ENCODE measurements around the gene ORC1.
"Not testable (repeated sequence)": the region's sequence is repeated elsewhere in the genome, so short reads cannot be mapped to it uniquely, and the experiment has no call there.

Gene ORC1

DNA sequence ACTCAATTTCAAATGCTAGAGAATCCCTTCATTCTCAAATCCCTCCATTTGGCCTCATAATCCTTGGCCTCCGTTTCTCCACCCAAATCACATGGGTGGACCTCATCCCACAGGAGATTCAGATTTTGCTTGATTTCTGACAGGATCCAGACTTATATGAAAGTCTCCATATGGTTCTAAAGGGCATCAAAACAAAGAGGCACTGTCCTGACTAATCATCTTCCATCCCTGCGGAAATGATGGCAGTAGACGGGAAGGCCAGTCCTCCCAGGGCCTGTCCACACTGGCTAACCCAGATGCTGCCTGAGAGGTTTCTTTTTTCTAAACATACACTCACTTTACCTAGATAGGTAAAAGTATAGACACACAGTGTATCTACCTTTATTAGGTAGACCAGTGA lies 18.8 kb downstream of the ORC1 start:
- DNase-seq (ENCODE audit: low spot score), result no peak

DNA sequence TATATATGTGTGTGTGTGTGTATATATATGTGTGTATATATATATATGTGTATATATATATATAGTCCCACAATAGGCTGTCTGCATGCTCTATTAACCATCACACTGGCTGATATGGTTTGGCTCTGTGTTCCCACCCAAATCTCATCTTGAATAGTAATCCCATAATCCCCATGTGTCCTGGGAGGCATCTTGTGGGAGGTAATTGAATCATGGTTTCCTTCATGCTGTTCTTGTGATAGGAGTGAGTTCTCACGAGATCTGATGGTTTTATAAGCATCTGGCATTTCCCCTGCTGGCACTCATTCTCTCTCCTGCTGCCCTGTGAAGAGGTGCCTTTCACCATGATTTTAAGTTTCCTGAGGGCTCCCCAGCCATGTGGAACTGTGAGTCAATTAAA lies 34.4 kb downstream of the ORC1 start:
- not testable (repeated sequence) for DNase-seq (ENCODE audit: low spot score)

DNA sequence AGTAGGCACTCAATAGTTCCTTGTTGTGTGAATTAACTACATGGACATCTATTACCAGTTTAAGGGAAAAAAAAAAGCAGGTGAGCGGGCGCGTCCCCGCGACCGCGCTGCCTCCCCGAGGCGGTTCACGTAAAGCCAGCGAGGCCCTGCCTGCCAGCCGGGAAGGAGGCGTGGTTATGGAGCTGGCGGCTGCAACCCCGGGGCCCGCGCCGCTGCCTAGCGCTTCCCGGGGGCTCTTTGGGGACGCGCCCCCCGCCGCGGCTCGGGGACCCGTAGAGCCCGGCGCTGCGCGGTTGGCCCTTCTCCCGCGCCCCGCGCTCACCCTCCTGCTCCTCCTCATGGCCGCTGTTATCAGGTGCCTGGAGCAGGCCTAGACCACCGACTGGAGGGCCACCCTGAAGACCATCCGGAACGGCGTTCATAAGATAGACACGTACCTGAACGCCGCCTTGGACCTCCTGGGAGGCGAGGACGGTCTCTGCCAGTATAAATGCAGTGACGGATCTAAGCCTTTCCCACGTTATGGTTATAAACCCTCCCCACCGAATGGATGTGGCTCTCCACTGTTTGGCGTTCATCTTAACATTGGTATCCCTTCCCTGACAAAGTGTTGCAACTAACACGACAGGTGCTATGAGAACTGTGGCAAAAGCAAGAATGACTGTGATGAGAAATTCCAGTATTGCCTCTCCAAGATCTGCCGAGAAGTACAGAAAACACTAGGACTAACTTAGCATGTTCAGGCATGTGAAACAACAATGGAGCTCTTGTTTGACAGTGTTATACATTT lies 35.6 kb downstream of the ORC1 start:
- no peak for DNase-seq (ENCODE audit: low spot score)

DNA sequence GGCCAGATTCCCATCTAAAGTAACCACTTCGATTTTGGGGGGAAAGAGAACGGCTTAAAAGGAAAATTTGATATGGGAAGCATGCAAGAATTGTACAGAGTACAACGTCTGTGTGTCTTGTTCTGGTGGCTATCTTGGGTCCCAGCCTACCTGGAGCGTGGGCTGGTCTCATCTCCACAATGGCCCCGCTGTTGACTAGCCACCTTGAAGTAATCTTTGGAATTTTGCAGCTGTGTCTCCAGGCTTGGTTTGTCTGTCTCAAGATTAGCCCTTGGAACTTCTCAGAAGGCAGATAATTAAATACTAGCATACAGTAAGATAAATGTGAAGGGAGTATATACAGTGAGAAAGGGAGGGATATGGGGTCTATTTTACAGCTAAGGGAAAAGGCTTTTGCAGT lies 37.0 kb downstream of the ORC1 start:
- no peak for DNase-seq (ENCODE audit: low spot score)

DNA sequence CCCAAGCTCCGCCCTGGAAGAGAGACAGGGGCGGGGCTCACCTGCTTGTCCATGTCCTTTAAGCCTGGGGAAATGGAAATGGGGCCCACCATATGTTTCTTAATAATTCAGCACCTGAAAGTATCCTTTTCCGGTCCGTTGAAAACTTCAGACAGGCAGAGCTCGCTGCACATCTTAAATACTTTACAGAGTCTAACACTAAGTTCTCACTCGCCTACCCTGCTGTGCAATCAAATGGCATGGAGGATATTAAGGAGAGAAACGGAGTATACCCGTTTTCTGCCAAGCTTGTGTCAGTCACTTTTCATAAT lies 37.8 kb downstream of the ORC1 start:
- DNase-seq (ENCODE audit: low spot score), result no peak

DNA sequence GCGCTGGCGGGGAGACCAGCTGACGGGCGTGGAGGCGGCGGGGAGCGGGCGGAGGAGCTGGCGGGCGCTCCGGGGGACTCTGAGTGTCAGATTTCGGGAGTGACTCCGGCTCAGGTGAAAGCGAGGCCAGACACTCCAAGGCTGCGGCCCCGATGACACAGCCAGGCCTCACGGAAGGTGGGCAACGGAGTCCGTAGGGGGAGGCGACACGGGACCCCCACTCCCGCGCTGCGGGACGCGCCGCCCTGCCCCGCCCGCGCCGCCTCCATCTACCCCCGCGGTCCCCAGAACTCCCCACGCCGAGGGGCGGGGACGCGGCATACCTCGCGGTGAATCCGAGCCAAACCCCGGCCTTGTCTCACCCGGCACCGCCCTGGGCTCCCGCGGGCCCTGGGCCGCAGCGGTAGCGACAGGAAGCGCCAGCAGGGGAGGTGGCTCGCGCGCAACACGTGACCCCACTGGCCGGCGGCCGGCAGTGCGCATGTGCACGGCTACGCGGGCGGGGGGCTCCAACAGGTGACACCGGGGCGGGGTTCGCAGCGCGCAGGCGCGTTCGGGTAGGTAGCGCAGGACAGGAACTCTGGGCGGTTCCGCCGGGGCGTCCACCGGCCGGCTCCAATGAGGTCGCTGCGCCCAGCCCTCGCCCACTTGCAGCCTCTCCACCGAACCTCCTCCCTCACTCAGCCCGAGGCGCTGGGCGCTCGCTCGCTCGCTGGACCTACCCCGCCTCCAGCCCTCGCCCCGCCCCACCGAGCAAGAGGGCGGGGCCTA lies 38.3 kb downstream of the ORC1 start, which contains the start of gene CC2D1B:
Gene CC2D1B, minus strand, starts transcription at position 460 of the 771 bp plus-strand sequence. CDS start 1,585 bp downstream, outside the sequence.
- DNase-seq (ENCODE audit: low spot score), result peak; percentile 92

DNA sequence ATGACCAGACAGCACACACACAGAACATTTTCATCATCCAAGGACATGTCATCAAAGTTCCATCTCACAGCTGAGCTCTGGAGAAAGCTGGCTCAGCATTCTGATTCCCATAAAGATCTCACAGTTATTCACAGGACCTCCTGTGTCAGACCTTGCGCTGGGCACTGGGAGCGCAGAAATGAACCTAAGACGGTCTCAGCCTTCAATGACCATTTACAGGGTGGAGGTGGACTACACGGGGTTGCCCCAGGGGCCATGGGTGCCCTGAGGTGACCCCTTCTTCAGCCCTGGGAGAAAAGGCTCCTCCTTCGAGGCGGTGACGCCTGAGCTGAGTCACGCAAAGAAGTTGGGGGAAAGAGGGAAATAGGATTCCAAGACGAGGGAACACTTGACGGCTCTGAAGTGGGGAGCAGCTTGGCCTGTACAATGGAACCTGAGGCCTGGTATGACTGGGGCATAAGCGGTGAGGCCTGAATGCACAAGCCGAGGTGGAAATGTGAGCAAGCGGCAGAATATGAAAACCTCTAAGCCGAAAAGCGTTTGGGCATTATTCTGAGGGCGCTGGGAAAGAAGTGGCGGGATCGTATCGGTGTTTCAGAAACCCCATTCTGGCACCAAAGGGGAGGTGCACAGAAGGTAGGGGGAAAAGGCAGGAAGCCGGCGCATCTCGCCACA lies 39.0 kb downstream of the ORC1 start:
- DNase-seq (ENCODE audit: low spot score), result peak; percentile 52

DNA sequence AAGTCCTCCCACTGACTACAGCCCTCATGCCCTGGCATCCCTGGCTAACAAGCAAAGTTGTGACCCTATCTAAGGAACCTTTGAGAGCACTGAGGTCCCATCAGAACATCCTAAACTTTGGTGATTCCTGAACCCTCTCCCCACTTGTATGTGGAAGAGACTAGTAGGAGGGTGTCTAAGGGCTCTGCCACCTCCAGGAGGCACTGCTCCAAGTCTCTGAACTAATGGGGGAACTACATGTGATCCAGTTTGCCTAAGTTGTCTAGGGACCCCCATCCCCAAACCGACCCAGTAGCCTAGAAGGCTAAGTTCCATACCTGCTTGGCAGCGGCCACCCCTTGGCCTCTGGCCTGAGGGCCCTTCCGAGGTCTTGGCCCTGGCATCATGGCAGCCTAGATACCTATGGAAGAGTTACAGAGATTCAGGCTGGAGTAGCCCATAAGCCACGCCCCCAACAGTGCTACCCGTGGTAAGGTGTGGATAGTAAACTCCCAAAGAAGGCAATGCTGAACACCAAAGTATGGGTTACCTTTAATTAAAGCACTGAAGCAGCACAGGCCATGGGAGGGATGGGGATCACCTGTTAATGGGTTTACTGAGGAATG lies 39.9 kb downstream of the ORC1 start:
- no peak for DNase-seq (ENCODE audit: low spot score)

DNA sequence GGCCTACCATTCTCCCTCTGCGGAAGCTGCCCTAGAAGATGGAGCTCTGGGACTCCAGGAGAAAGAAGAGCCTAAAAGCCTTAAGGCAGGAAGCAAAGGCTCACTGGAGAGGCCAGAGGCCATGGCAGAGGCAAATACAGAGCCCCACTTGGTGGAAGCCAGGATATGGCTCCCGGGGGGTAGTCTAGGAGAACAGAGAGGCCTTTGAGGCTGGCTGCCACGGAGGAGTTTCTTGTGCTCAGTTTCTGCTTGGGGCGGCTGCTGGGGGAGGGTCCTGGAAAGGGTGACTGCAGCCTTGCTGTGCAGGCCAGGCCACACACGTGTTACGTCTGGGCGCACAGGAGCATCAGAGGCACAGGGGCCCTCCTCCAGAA lies 43.6 kb downstream of the ORC1 start:
- no peak for DNase-seq (ENCODE audit: low spot score)

DNA sequence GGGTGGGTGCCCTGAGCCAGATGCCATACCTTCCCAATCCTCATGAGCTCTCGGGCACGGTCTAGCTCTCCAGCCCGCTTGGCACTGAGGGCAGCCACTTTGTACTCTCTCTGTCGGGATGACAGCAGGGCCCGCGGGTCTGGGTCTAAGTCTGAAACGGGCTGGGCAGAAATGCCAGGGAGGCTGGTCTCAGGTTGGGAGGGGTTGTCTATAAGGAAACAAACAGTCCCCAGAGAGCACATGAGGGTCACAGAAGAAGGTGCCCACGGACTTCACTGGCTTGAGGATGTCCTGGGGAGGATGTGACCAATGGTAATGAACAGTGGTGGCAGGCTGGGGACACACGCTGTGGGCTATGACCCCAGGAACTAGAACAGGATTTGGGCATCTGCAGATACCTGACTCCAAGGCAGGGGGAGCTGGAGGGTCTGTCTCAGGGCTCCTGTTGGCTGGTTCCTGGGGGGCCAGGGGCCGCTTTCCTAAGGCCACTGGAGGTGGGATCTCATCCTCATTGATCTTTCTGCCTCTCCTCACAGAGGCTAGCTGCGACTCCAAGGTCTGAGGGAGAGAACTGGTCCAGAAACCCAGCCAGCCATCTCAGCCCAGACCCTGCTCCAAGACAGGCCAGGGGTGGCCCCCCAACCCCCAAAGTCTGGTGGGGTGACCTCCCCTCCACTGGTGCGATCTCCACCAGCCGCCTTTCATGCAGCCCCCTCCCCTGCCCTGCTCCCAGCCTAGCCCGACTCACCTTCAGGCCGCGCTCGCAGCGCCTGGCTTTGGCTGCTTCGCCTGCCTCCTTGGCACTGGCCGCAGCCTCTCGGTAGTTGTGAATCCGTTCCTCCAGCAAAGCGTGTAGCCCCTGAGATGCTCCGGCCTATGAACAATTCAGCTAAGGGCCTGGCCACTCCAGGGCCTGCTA lies 44.3 kb downstream of the ORC1 start:
- no peak for DNase-seq (ENCODE audit: low spot score)

DNA sequence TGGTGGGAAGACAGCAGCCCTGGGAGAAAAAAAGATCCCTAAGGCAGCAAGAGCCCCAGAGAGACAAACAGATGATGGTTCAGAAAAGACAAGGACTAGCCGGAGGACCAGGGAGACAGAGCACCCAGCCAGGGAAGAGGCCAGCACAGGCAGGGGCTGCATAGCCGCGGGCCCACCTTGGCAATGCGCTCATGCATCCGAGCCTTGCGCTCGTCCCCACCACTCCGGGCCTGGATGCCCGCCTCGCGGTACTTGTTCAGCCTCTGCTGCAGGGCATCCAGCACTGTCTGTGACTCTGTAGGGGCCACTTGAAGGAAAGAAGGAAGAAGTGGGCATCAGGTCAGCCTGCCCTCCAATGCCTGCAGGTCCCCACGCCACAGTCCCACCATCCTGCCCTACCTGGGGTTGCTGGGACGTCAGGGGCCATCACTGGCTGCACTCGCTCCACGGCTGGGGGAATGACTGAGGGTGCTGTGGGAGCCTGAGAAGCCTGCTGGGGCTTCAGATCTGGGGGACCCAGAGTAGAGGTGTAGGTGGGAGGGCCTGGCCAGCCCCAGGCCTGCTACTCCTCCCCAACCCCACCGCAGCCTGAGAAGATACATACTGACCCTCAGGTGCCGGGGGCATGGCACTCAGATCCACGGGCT lies 45.2 kb downstream of the ORC1 start:
- no peak for DNase-seq (ENCODE audit: low spot score)

DNA sequence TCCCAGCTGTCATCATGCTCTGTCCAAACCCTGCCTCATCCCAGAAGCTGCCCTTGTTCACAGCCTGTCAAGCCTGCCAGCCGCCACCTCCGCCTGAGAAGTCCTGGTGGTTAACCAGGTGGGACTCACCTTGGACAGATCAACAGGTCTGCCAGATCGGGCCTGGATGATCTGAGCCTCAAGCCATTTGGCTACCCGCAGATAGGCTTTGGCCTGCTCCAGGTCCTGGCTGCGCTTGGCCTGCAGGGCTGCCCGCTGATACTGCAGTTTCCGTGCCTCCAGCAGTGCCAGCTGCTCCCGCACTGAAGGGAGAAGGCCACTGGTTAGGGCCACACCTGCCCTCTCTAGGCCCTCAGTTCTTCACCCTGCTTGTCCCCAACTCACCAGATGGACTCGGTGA lies 46.8 kb downstream of the ORC1 start:
- no peak for DNase-seq (ENCODE audit: low spot score)

DNA sequence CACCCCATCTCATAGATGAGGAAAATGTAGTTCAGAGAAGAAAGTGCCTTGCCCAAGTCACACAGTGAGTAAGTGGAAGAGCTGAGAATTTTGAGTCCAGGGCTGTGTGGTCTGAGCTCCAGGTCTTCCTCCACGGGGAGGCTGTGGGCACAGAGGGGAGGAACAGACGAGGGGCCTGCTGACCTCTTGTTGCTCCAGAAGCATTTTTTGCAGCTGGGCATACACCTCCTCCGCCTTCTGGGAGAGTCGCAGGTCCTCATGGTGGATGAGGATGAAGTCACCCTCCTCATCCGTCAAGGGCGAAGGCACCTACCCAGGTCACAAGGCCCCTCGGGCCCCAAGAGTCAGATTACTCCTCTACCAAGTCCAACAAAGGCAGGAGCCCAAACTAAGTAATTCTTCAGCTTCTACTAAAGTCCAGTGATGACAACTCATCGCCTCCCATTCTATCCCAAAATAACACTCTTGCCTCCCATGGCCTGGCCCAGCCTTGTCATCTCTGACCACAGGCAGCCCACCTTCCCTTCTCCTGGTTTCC lies 47.3 kb downstream of the ORC1 start:
- DNase-seq (ENCODE audit: low spot score), result no peak

DNA sequence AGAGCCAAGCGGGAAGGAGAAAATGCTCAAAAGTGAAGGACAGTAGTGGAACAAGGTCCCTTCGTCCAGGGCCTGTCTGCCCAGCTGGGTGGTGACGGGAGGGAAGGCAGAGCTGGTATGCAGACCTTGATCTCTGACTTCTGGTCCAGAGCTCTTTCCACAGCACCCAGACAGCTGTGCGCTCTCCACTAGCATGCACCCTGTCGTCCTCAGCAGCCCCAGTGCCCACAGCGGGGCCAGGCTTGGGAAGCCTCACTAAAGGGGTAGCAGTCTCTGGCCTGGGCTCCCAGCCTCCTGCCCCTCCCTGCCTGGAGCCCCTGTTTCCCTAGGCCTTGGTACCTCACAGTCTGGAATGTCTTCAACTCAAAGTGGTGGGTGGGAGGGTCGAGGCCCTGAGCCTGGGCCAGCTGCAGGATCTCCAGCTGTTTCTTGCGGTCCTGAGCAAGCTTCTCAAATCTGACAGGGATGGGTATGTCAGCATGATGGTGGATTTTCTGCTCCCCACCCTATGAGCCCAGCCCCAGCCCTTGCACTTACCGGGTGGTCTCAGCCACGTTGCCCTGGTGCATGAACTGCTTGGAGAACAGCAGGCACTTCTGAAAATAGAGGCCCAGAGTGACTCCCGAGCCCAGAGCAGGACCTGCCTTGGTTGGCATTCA lies 48.2 kb downstream of the ORC1 start:
- no peak for DNase-seq (ENCODE audit: low spot score)

DNA sequence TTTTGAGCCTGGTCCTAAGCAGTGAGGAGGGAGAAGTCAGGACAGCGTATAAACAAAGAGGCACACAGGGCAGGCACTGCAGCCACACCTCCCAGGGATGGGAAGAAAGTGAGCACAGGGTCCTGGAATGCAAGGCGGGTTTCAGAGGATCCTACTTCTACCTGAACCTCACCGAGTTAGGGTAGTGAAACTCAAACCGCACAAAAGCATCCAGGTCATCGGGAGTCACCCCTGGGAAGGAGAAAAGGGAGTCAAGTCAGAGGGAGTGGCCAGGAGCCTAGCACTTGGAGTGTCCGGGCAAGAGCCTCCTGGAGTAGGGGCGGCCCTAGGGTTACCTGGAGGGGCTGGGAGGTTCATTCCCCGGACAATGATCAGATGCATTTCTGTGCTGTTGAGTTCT lies 48.8 kb downstream of the ORC1 start:
- DNase-seq (ENCODE audit: low spot score), result no peak

DNA sequence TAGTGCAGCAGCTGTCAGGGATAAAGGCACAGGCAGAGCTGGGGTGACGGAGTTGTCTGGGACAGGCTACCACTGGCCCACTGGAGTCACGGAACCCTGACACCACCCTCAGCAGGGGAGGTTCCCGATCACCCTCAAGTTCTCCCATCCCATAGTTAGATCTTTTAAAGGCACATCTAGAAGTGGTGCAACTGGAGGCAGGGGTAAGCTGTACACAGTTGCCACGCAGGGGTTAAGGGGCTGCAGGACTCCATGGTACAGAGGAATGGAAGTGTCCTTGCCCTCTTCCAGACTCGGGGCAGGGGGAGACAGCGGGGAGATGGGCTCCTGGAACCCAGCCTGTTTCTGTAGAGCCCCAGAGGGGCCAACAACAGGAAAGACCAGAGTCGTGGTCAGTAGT lies 51.5 kb downstream of the ORC1 start:
- DNase-seq (ENCODE audit: low spot score), result no peak

DNA sequence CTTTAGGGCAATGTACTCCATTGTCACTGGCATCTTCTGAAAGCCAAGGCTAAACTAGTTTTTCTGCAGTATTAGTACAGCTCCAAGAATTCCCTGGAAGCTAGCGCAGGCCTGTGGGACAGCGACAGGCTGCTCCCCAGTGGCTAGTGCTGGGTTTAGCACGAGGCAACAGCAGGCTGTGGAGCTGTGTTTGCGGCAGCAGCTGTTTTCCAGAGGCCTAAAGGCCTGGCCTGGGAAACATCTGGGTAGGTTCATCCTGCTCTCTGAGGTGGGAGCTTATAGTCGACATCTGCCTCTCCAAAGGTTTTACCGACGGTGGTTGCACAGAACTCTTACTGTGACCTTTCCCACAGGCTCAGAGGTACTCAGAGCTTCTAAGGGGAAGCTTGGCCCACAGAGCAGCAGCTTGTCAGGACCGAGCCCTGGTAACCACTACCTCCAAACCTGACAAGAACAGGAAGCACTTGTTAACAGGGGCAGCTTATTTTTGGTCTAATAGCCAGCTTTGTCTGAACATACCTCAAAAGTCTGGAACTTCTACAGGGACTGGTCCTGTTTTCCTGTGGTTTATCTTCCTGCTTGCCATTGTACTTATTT lies 55.4 kb downstream of the ORC1 start:
- peak; percentile 68 for DNase-seq (ENCODE audit: low spot score)

DNA sequence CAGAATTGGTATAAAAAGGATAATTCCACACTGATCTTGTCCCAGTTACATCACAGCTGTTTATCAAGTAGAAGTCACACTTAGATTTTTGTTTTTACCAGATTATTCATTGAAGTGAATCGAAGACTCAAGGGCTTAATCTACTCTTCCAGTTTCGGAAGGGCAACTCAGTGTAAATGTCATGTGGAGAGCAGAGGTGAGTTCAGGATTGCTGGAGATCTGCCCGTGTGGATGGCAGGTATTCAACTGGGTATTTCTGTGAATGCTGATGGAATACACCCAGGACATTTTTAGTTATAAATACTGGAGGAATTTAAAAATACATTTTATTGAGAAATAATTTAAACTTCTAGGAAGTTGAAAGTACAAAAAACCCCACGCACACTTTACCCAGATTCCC lies 57.6 kb downstream of the ORC1 start:
- no peak for DNase-seq (ENCODE audit: low spot score)

DNA sequence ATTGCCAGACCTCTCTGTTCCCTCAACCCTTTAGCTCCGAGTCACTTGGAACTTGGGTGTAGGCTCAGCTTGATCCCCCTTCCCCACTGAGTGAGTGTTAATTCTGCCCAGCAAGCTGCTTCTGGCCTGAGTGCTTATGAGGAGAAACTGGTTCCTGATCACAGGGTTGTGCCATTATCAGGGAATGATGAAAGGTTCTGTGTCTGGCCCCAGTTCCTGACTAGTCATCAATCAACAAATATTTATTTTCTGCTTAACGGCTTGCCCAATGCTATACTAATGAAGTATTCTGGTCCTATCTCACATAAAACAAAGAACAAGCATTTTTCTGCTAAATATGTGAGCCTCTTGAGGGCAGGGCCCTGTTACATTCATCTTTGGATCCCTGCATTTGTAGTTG lies 59.0 kb downstream of the ORC1 start:
- no peak for DNase-seq (ENCODE audit: low spot score)

DNA sequence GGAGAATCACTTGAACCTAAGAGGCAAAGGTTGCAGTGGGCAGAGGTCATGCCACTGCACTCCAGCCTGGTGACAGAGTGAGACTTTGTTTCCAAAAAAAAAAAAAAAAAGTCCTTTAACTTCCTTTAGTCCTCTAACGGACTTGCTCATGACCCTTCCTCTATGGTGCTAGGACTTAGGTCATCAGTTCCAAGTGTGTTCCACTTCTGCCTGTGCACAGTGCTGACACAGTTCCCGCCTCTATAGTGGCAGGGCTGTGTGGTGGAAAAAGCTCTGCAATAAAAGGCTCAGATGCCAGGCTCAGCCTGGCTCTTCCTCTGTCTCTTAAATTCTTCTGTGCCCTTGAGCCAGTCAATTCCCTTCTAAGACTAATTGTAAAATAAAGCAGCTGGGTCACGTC lies 60.2 kb downstream of the ORC1 start:
- DNase-seq (ENCODE audit: low spot score), result no peak

All from pons (tissue), 1 donor.